ENCODE results near the gene FBXO45.

GRCh38 chr3:196557236-196557635 lies 11.2 kb upstream of the FBXO45 start:
- TF ChIP-seq POLR2AphosphoS5 (IDR thresholded peaks at IDR 0.05; ENCODE audit: borderline replicate concordance, low read depth, low read length) (no peak), EZH2 (IDR thresholded peaks at IDR 0.05) (no peak), FOXP2 (optimal IDR thresholded peaks at IDR 0.05; ENCODE audit: control extremely low read depth, extremely low read length, insufficient read depth) (no peak)

Data from SK-N-MC (cell line).